CD4-positive, alpha-beta T cell (primary cell): Measurements from ENCODE around the gene DNAH2. TPM values are rescaled to one million over a fixed set of nuclear protein-coding genes. Genes with fewer than 3 reads are reported as not detected.

Experiments used
- ATAC-seq: fragments of 200-7000 bp; cut with Tn5 transposase; one replicate; pipeline ENCODE4 v1.10.0; 2022; ENCODE audit warnings: mild to moderate bottlenecking; ENCODE audit not compliant: poor library complexity
- CTCF ChIA-PET: fragments of 350-600 bp; sonication (Branson Sonifier 250); formaldehyde crosslinking; loops from one replicate; lab custom pipeline; 2021; ENCODE audit warnings: antibody characterized with exemption, inconsistent platforms; lab: Charles Lee
- POLR2A ChIA-PET: fragments of 350-600 bp; sonication (Branson Sonifier 250); formaldehyde crosslinking; loops from one replicate; lab custom pipeline; 2021; ENCODE audit warnings: antibody characterized with exemption, inconsistent platforms; lab: Charles Lee
- DNase-seq, 14 experiments: peaks; one replicate each; pipeline ENCODE4 v3.0.0-alpha.2; 2013 to 2020; ENCODE audit warnings: mixed read lengths in 2 of 14
- H3K27ac ChIP-seq, 2 donors: one replicate each; pipeline versions ENCODE4 v1.5.1 to v1.7.0; 2013; ENCODE audit warnings: low read length in 2 of 2, low read depth in 1 of 2, mild to moderate bottlenecking in 1 of 2
- H3K27me3 ChIP-seq, 2 experiments: 1 replicate in 1 of 2; 2 replicates in 1 of 2; pipeline versions ENCODE4 v1.6.1 to v1.7.0; 2013; ENCODE audit warnings: low read length in 2 of 2, control low read depth in 1 of 2, mild to moderate bottlenecking in 1 of 2, moderate library complexity in 1 of 2; ENCODE audit not compliant: insufficient read depth in 2 of 2, control insufficient read depth in 1 of 2
- H3K36me3 ChIP-seq: one replicate; pipeline ENCODE4 v1.6.1; 2013; ENCODE audit warnings: low read length, control low read depth; ENCODE audit not compliant: insufficient read depth
- H3K4me1 ChIP-seq: one replicate; pipeline ENCODE4 v1.6.1; 2013; ENCODE audit warnings: low read length, control low read depth; ENCODE audit not compliant: insufficient read depth
- H3K4me3 ChIP-seq: one replicate; pipeline ENCODE4 v1.5.1; 2013; ENCODE audit warnings: mild to moderate bottlenecking, low read length, moderate library complexity
- H3K9me3 ChIP-seq, 2 experiments: 1 replicate in 1 of 2; 2 replicates in 1 of 2; pipeline versions ENCODE4 v1.6.1 to v1.7.0; 2013; ENCODE audit warnings: low read length in 2 of 2, mild to moderate bottlenecking in 2 of 2, control low read depth in 1 of 2, moderate library complexity in 1 of 2; ENCODE audit not compliant: control insufficient read depth in 1 of 2, insufficient read depth in 1 of 2
- H3K27ac Mint-ChIP-seq: one replicate; pipeline ENCODE4 v1.8.0; 2020; ENCODE audit warnings: mixed read lengths
- H3K27me3 Mint-ChIP-seq: one replicate; pipeline ENCODE4 v1.8.0; 2021; ENCODE audit warnings: mixed read lengths
- H3K36me3 Mint-ChIP-seq: one replicate; pipeline ENCODE4 v1.8.0; 2021; ENCODE audit warnings: low read depth, mixed read lengths
- H3K4me1 Mint-ChIP-seq: one replicate; pipeline ENCODE4 v1.8.0; 2021; ENCODE audit warnings: low read depth, mixed read lengths
- H3K4me3 Mint-ChIP-seq: one replicate; pipeline ENCODE4 v1.8.0; 2020; ENCODE audit warnings: mild to moderate bottlenecking, mixed read lengths
- H3K9me3 Mint-ChIP-seq: one replicate; pipeline ENCODE4 v1.8.0; 2020; ENCODE audit warnings: mixed read lengths
- CTCF ChIP-seq: fragments of 200-600 bp; IDR thresholded peaks from one replicate; pipeline ENCODE4 v1.8.0; 2022; ENCODE audit warnings: antibody characterized with exemption, mild to moderate bottlenecking
- intact Hi-C, 2 experiments: fragments of 100-400 bp; cut with DNase I in 1 of 2; cut with micrococcal nuclease in 1 of 2; formaldehyde crosslinking; loops; one replicate each; pipeline versions ENCODE4 v1.15.1 to v1.9.0; 2023 to 2025; cut with DNase I, micrococcal nuclease
- total RNA-seq, 174 experiments: library from RNA in 2 of 174; stranded (reverse) in 2 of 174; gene quantifications; one replicate each; pipeline ENCODE4 v1.2.3 and lab custom pipeline; 2021 to 2026

The DNAH2 gene
- total RNA-seq, 2 experiments from 2014 or later = not detected

- Histone ChIP-seq H3K4me3 (no peak overlapping the region), H3K4me1 (no peaks in the 10 kb centered on the region), H3K36me3 (no peaks in the 10 kb centered on the region), H3K27ac (no peak overlapping the region), H3K9me3 (no peaks in the 10 kb centered on the region), H3K27me3 (peaks cover 6 to 12% of the 10 kb centered on the region in 2 experiments)
- CTCF ChIA-PET = no interaction called here
- Mint-ChIP-seq H3K4me1 (no peaks in the 10 kb centered on the region), H3K27me3 (peaks cover 26% of the 10 kb centered on the region), H3K36me3 (no peaks in the 10 kb centered on the region), H3K4me3 (no peak overlapping the region), H3K27ac (no peak overlapping the region), H3K9me3 (no peaks in the 10 kb centered on the region)
- POLR2A ChIA-PET = no interaction called here
- intact Hi-C loops = no loop called here
- ATAC-seq (no peak), DNase-seq (no peak)
- TF ChIP-seq CTCF = no peak
These were observed 20.1 kb downstream of the DNAH2 start for GRCh38 chr17:7737601-7738000.

GRCh38 chr17:7739746-7740145, 22.2 kb downstream of the DNAH2 start:
- no peak overlapping the region for H3K4me3 ChIP-seq
- no peak for TF ChIP-seq CTCF
- Mint-ChIP-seq H3K27ac (no peak overlapping the region), H3K4me3 (no peak overlapping the region), H3K27me3 (peaks cover 39% of the 10 kb centered on the region), H3K9me3 (no peaks in the 10 kb centered on the region), H3K4me1 (no peaks in the 10 kb centered on the region), H3K36me3 (no peaks in the 10 kb centered on the region)
- intact Hi-C loops = loop anchor here (5.0 to 10.0 kb wide), 2 partner anchors 75 to 173 kb away; no protein-coding TSS in a partner anchor
- ChIA-PET CTCF (no interaction called here), POLR2A (no interaction called here)
- H3K27ac ChIP-seq = no peak overlapping the region
- H3K9me3 ChIP-seq = no peaks in the 10 kb centered on the region
- peaks cover 6 to 12% of the 10 kb centered on the region in 2 experiments for H3K27me3 ChIP-seq
- ATAC-seq (no peak), DNase-seq (no peak)
- no peaks in the 10 kb centered on the region for H3K36me3 ChIP-seq
- no peaks in the 10 kb centered on the region for H3K4me1 ChIP-seq

GRCh38 chr17:7740481-7741001, 23.0 kb downstream of the DNAH2 start:
- TF ChIP-seq CTCF = no peak
- no peak overlapping the region for H3K4me3 ChIP-seq
- Mint-ChIP-seq H3K9me3 (no peaks in the 10 kb centered on the region), H3K27ac (no peak overlapping the region), H3K4me3 (no peak overlapping the region), H3K27me3 (peaks cover 39% of the 10 kb centered on the region), H3K36me3 (no peaks in the 10 kb centered on the region), H3K4me1 (no peaks in the 10 kb centered on the region)
- ATAC-seq (no peak), DNase-seq (no peak)
- H3K9me3 ChIP-seq = no peaks in the 10 kb centered on the region
- no peak overlapping the region for H3K27ac ChIP-seq
- intact Hi-C loops = loop anchor here (5.0 to 10.0 kb wide), 2 partner anchors 74 to 172 kb away; no protein-coding TSS in a partner anchor
- no peaks in the 10 kb centered on the region for H3K36me3 ChIP-seq
- peaks cover 6 to 12% of the 10 kb centered on the region in 2 experiments for H3K27me3 ChIP-seq
- CTCF ChIA-PET = no interaction called here
- no peaks in the 10 kb centered on the region for H3K4me1 ChIP-seq
- POLR2A ChIA-PET = no interaction called here
